ENCODE measurements around the gene MKKS.

GRCh38 chr20:10433014-10433622 lies 904 bp downstream of the MKKS start:
- TF ChIP-seq CTCF (IDR thresholded peaks at IDR 0.05 in 8 of 11, conservative IDR thresholded peaks at IDR 0.05 in 3 of 11) = no peak
- no peak for TF ChIP-seq POLR2A (IDR thresholded peaks at IDR 0.05)
